ENCODE measurements around the gene LRRC26. TPM values are rescaled to one million over a fixed set of nuclear protein-coding genes. Genes with fewer than 3 reads are reported as not detected.

Gene LRRC26
- total RNA-seq, 1 donor from 2014 or later, result not detected

DNA sequence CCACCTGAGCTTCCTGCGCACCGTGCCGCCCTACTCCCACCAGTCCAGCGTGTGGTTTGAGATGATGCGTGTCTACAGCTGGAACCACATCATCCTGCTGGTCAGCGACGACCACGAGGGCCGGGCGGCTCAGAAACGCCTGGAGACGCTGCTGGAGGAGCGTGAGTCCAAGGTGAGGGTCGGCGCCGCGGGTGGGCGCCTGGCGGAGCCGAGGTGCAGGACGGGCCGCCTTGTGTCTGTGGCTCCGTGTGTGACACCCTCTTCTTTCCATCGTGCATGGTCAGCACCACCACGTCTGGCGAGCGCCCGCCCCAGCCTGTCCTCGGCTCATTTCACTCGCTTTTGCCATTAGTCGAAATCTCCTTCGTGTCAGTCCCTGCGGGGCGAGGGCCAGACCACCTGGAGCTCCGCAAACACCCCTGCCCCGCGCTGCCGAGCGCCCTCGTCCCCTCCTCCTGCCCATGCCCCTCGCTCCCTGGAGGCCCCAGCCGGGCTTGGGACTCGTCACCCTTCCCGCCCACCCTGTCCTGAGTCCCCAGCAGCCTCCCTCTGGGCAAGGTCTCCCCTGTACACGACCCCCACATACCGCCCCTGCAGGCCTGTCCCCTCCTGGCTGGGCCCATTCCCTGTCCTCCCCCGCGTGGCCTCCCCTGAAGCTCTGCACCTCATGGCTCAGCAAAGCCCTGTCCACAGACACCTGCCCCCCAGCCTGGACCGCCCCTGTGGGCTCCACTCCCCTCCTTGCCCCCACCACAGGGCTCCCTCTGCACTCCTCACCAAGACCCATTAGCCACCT lies 23.9 kb downstream of the LRRC26 start:
- no peaks in the 10 kb centered on the region for H3K4me1 ChIP-seq
- H3K4me3 ChIP-seq, result no peak overlapping the region
- H3K27ac ChIP-seq, result no peak overlapping the region
- DNase-seq, result peak; percentile 52
- no peak for ATAC-seq
- TF ChIP-seq, protein P1, sequence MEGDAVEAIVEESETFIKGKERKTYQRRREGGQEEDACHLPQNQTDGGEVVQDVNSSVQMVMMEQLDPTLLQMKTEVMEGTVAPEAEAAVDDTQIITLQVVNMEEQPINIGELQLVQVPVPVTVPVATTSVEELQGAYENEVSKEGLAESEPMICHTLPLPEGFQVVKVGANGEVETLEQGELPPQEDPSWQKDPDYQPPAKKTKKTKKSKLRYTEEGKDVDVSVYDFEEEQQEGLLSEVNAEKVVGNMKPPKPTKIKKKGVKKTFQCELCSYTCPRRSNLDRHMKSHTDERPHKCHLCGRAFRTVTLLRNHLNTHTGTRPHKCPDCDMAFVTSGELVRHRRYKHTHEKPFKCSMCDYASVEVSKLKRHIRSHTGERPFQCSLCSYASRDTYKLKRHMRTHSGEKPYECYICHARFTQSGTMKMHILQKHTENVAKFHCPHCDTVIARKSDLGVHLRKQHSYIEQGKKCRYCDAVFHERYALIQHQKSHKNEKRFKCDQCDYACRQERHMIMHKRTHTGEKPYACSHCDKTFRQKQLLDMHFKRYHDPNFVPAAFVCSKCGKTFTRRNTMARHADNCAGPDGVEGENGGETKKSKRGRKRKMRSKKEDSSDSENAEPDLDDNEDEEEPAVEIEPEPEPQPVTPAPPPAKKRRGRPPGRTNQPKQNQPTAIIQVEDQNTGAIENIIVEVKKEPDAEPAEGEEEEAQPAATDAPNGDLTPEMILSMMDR (IDR thresholded peaks at IDR 0.05), result no peak
- peaks cover 31% of the 10 kb centered on the region for H3K27me3 ChIP-seq
- intact Hi-C loops (cut with DNase I), result no loop called here
- H3K36me3 ChIP-seq, result no peaks in the 10 kb centered on the region
- H3K9me3 ChIP-seq, result no peaks in the 10 kb centered on the region

DNA sequence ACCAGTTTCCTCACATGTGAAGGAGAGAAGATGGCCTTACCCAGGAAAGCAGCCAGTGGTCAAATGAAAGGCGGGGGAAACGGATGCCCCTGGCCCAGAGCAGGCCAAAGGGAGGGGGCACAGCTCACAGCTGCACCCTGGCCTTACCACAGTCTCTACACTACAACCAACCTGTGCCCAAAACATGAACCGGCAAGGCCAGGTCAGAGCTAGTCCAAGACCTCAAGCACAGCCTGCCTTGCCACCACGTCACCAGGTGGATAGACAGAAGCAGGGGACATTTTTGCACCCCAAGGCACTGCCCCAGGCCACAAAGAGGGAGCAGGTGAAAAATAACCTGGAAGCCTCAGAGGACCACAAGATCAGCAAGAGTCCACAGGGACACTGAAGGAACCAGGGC lies 26.4 kb downstream of the LRRC26 start:
- TF ChIP-seq, protein P1 (IDR thresholded peaks at IDR 0.05), result no peak
- ATAC-seq (no peak), DNase-seq (no peak)
- no peaks in the 10 kb centered on the region for H3K9me3 ChIP-seq
- H3K4me1 ChIP-seq, result no peaks in the 10 kb centered on the region
- H3K4me3 ChIP-seq, result no peak overlapping the region
- intact Hi-C loops (cut with DNase I), result no loop called here
- H3K27me3 ChIP-seq, result peaks cover 53% of the 10 kb centered on the region
- H3K36me3 ChIP-seq, result no peaks in the 10 kb centered on the region
- no peak overlapping the region for H3K27ac ChIP-seq

DNA sequence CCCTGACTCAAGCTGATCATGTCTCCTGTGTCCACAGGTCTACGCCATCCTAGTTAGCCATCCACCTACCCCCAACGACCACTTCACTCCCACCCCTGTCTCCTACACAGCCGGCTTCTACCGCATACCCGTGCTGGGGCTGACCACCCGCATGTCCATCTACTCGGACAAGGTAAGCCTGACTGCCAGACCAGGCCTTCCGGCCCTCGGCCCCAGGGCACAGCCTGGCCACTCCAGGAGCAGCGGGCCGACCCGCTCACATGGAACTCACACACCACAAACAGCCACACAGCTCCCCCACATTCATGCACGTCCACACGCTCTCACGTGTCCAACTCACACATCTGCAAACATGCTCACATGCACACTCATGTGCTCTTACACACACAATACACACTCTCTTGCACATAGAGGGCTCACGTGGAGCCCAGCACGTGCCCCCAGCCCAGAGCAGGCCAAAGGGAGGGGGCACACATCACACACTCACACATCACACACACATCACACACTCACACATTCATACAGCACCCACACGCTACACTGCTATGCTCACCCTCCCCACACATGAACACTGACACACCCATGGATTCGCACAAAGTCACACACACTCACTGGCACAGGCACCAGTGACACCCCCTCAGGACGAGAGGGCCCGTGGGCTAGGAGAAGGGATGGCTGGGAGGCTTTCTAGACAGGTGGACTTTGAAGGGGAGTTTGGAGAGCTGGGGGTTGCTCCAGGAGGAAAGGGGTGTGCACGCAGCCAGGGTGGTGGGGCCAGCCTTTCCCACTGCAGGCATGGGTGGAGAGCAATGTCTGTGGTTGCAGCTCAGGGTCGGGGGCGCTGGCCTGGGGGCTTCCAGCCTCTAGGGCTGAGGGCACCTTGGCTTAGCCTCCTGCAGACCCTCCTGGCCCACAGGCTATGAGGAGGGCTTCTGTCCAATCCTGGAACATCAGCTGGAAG lies 27.6 kb downstream of the LRRC26 start:
- H3K9me3 ChIP-seq, result no peaks in the 10 kb centered on the region
- H3K27ac ChIP-seq, result no peak overlapping the region
- no peak for ATAC-seq
- H3K4me3 ChIP-seq, result no peak overlapping the region
- no peaks in the 10 kb centered on the region for H3K4me1 ChIP-seq
- peak; percentile 51 for DNase-seq
- TF ChIP-seq, protein P1 (IDR thresholded peaks at IDR 0.05), result no peak
- H3K36me3 ChIP-seq, result no peaks in the 10 kb centered on the region
- intact Hi-C loops (cut with DNase I), result no loop called here
- peaks cover 65% of the 10 kb centered on the region for H3K27me3 ChIP-seq

DNA sequence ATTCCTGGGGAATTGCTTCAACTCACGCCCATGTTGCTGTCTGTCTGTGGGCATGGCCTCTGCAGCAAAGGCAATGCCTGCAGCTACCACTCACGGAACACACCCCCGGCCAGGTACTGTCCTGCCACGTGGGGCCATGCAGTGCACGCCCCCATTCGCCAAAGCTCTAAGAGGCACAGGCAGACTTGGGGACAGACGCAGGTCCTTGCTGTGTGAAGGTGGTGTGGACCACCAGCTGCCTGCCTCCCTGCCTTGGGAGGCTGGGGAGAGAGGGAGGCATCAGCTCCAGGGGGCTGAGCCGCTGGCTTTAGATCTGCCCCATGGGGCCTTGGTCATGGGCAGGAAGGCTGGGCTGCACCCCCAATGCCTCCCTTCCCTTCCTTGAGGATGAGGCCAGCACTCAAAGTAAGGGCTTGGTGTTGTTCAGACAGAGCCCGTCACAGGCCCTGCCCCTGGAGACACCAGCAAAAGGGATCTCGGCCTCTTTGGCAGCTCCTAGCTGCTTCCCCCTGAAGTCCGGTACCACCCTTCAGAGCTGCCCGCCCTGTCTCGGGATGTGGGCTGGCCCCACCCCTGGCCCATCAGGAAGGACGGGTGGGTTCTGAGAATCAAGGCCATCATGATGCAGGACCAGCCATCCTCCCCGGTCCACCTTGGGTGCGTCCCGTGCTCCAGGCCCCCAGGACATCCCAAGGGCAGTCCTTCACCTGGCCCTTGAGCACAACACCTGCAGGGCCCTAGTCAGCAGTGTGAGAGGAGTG lies 28.6 kb downstream of the LRRC26 start:
- ATAC-seq (no peak), DNase-seq (peak; percentile 48)
- H3K27ac ChIP-seq, result no peak overlapping the region
- intact Hi-C loops (cut with DNase I), result no loop called here
- H3K36me3 ChIP-seq, result no peaks in the 10 kb centered on the region
- TF ChIP-seq, protein P1 (IDR thresholded peaks at IDR 0.05), result no peak
- H3K9me3 ChIP-seq, result no peaks in the 10 kb centered on the region
- no peaks in the 10 kb centered on the region for H3K4me1 ChIP-seq
- no peak overlapping the region for H3K4me3 ChIP-seq
- H3K27me3 ChIP-seq, result peaks cover 76% of the 10 kb centered on the region
